ENCODE measurements around the gene CFAP100.

Gene CFAP100

GRCh38 chr3:126442856-126443242 is 48.1 kb downstream of the CFAP100 start:
- no peak for TF ChIP-seq CTCF (IDR thresholded peaks at IDR 0.05; ENCODE audit: insufficient read depth, missing control alignments)
- DNase-seq (ENCODE audit: insufficient read length, low spot score), result no peak
- FAIRE-seq, result no peak

GRCh38 chr3:126445506-126445905 is 50.8 kb downstream of the CFAP100 start:
- no peak for FAIRE-seq
- DNase-seq (ENCODE audit: insufficient read length, low spot score), result no peak
- no peak for TF ChIP-seq CTCF (IDR thresholded peaks at IDR 0.05; ENCODE audit: insufficient read depth, missing control alignments)

- FAIRE-seq, result no peak
- TF ChIP-seq CTCF (IDR thresholded peaks at IDR 0.05; ENCODE audit: insufficient read depth, missing control alignments), result no peak
- DNase-seq (ENCODE audit: insufficient read length, low spot score), result no peak
These were observed 51.6 kb downstream of the CFAP100 start for GRCh38 chr3:126446301-126446700.

GRCh38 chr3:126446791-126447190 is 52.1 kb downstream of the CFAP100 start:
- no peak for TF ChIP-seq CTCF (IDR thresholded peaks at IDR 0.05; ENCODE audit: insufficient read depth, missing control alignments)
- DNase-seq (ENCODE audit: insufficient read length, low spot score) (no peak), FAIRE-seq (no peak)

GRCh38 chr3:126447456-126448106 is 52.9 kb downstream of the CFAP100 start:
- FAIRE-seq, result no peak
- no peak for DNase-seq (ENCODE audit: insufficient read length, low spot score)
- no peak for TF ChIP-seq CTCF (IDR thresholded peaks at IDR 0.05; ENCODE audit: insufficient read depth, missing control alignments)

GRCh38 chr3:126448136-126448892 is 53.6 kb downstream of the CFAP100 start:
- no peak for TF ChIP-seq CTCF (IDR thresholded peaks at IDR 0.05; ENCODE audit: insufficient read depth, missing control alignments)
- no peak for FAIRE-seq
- no peak for DNase-seq (ENCODE audit: insufficient read length, low spot score)

GRCh38 chr3:126448893-126449180 is 54.1 kb downstream of the CFAP100 start:
- FAIRE-seq (no peak), DNase-seq (ENCODE audit: insufficient read length, low spot score) (no peak)
- no peak for TF ChIP-seq CTCF (IDR thresholded peaks at IDR 0.05; ENCODE audit: insufficient read depth, missing control alignments)

Measured in D721Med (cell line).